GM18858 (cell line): Measurements from ENCODE around the gene SRSF8.
"Not testable (repeated sequence)": the region's sequence is repeated elsewhere in the genome, so short reads cannot be mapped to it uniquely, and the experiment has no call there.

Experiments
- ATAC-seq: cut with Tn5 transposase; IDR thresholded peaks from one replicate; pipeline ENCODE4 v1.9.1; 2021; ENCODE audit not compliant: unreplicated experiment

SRSF8 gene

GRCh38 chr11:95093548-95093947 is 26.8 kb downstream of the SRSF8 start:
- ATAC-seq: no peak

- peak; percentile 90 for ATAC-seq
Measured at GRCh38 chr11:95095858-95096587, 29.3 kb downstream of the SRSF8 start.

GRCh38 chr11:95097209-95097608 is 30.5 kb downstream of the SRSF8 start:
- no peak for ATAC-seq

GRCh38 chr11:95098826-95099225 is 32.1 kb downstream of the SRSF8 start:
- no peak for ATAC-seq

- no peak for ATAC-seq
Measured at GRCh38 chr11:95100191-95100648, 33.5 kb downstream of the SRSF8 start.

- no peak for ATAC-seq
Measured at GRCh38 chr11:95100856-95101507, 34.3 kb downstream of the SRSF8 start.

- ATAC-seq: no peak
Measured at GRCh38 chr11:95101935-95102334, 35.2 kb downstream of the SRSF8 start.

- no peak for ATAC-seq
Measured at GRCh38 chr11:95102733-95103132, 36.0 kb downstream of the SRSF8 start.

GRCh38 chr11:95103701-95104100 is 37.0 kb downstream of the SRSF8 start:
- ATAC-seq: no peak

GRCh38 chr11:95104121-95104830 is 37.6 kb downstream of the SRSF8 start:
- ATAC-seq: no peak

GRCh38 chr11:95104856-95105255 is 38.1 kb downstream of the SRSF8 start:
- no peak for ATAC-seq

- ATAC-seq: no peak
Measured at GRCh38 chr11:95108159-95108611, 41.5 kb downstream of the SRSF8 start.

- no peak for ATAC-seq
Measured at GRCh38 chr11:95108671-95109551, 42.2 kb downstream of the SRSF8 start.

GRCh38 chr11:95111471-95111870 is 44.8 kb downstream of the SRSF8 start:
- ATAC-seq: not testable (repeated sequence)

GRCh38 chr11:95111923-95112540 is 45.3 kb downstream of the SRSF8 start:
- no peak for ATAC-seq

- ATAC-seq: no peak
Measured at GRCh38 chr11:95115597-95115996, 48.9 kb downstream of the SRSF8 start.

- no peak for ATAC-seq
Measured at GRCh38 chr11:95119361-95120060, 52.8 kb downstream of the SRSF8 start.
